Epithelial cell of esophagus (primary cell): ENCODE measurements around the gene OR2AK2.

ENCODE experiments used
- DNase-seq: peaks from one replicate; pipeline ENCODE4 v3.0.0; 2010; ENCODE audit warnings: low read depth
- H3K4me3 ChIP-seq: 2 replicates; pipeline ENCODE4 v1.5.1; 2011; ENCODE audit warnings: mild to moderate bottlenecking, low read length, control low read depth
- TF ChIP-seq, protein P1 (sequence below): IDR thresholded peaks from 2 replicates; pipeline ENCODE4 v1.5.1; 2011; ENCODE audit warnings: low read depth, mild to moderate bottlenecking, low read length, control low read depth, inconsistent platforms; ENCODE audit not compliant: insufficient read depth; ENCODE audit errors: missing control alignments

OR2AK2 gene

DNA sequence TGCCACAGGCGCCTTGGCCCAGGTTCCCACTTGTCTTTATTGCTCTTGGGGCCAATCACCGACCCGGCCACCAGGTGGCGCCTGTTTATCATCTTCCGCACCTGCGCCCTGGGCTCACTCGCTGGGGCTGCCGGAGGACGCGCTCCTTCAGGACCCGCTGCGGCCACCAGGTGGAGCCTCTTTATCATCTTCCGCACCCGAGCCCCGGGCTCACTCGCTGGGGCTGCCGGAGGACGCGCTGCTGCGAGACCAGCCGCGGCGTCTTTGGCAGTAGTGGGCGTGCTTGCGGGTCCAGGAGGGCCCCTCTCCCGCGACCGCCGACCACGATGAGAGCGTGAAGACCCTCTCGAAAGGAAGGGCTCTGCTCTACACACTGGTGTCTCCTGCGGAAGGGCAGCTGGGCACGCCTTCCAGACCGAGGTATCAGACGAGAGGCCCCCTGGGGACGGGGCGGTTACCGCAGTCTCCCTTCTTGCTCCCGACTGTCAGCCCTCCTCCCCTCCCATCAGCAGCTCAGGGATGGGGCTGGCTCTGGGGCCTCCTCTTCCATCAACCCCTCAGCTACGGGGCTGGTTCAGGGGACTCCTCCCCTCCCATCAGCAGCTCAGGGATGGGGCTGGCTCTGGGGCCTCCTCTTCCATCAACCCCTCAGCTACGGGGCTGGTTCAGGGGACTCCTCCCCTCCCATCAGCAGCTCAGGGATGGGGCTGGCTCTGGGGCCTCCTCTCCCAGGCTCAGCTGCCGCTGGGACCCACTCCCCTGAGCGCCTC lies 27.9 kb upstream of the OR2AK2 start:
- peak overlapping the region; percentile 10 for H3K4me3 ChIP-seq
- TF ChIP-seq, protein P1, sequence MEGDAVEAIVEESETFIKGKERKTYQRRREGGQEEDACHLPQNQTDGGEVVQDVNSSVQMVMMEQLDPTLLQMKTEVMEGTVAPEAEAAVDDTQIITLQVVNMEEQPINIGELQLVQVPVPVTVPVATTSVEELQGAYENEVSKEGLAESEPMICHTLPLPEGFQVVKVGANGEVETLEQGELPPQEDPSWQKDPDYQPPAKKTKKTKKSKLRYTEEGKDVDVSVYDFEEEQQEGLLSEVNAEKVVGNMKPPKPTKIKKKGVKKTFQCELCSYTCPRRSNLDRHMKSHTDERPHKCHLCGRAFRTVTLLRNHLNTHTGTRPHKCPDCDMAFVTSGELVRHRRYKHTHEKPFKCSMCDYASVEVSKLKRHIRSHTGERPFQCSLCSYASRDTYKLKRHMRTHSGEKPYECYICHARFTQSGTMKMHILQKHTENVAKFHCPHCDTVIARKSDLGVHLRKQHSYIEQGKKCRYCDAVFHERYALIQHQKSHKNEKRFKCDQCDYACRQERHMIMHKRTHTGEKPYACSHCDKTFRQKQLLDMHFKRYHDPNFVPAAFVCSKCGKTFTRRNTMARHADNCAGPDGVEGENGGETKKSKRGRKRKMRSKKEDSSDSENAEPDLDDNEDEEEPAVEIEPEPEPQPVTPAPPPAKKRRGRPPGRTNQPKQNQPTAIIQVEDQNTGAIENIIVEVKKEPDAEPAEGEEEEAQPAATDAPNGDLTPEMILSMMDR, result peak; percentile 39
- peak; percentile 52 for DNase-seq

DNA sequence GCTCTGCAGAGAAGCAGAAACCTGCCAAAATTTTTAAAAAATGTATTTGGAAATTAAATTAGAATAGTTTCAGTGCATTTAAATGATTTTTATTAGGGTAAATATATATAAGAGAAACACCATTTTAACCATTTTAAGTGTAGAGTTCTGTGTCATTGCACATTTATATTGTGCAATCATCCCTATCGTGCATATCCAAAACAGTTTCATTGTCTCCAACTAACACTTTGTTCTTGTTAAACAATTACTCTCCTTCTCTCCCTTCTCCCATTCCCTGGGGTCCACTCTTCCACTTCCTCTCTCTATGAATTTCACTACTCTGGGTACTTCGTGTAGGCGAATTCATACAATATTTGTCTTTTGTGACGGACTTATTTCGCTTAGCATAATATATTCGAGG lies 22.4 kb upstream of the OR2AK2 start:
- no peak for DNase-seq
- no peak overlapping the region for H3K4me3 ChIP-seq
- TF ChIP-seq, protein P1, result no peak

DNA sequence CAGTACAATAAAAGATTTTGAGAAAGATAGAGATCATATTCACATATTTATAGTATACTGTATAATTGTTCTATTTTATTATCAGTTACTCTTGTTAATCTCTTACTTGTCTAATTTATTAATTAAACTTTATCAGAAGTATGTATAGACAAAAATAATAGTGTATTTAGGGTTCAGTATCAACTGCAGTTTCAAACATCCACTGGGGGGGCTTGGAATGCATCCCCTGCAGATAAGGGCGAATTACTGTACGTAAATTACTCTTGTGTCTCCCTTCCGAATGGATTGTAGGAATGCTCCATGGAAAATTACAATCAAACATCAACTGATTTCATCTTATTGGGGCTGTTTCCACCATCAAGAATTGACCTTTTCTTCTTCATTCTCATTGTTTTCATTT lies 16.5 kb upstream of the OR2AK2 start, which contains the start of gene OR2L8:
OR2L8 (plus strand) TSS at position 301 of the 400 bp plus-strand sequence; CDS start at position 301, 0 bp downstream.
- no peak for DNase-seq
- TF ChIP-seq, protein P1, result no peak
- H3K4me3 ChIP-seq, result no peak within 1 kb of the TSS

DNA sequence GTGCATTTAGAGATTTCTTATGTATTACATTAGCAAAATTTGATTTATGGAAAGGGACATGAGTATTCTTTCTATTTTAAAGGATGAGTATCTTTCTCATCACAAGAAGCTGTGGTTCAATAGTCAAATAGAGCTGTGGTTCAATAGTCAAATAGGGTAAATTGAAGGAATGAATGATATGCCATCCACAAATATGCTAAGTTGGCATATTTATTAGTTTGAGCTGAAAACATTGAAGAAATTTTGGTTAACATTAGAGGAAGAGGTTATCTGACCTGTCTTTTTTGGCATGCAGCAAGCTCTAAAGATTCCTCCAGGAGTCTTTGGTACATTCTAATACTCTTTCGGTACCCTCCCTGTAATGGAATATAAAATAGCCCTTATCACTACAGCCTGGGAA lies 11.6 kb upstream of the OR2AK2 start:
- H3K4me3 ChIP-seq, result no peak overlapping the region
- no peak for DNase-seq
- TF ChIP-seq, protein P1, result no peak

DNA sequence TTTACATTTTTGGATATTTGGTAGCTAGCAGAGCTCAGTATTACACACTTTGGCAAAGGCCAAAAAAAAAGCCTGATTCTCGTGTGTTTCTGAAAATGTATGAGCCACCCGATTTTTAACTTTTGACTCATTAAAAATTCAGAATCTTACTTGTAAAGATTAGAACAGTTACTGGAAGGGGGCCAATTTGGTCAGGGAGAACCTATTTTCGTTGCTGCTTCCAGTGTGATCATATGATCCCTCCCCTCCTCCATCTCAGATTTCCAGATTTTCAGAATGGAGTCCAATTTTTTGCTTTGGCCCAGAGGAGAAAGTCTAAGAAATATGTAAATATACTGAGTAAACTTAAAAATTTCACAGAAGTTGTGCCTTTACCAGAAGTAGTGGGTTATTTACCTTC lies 3.2 kb upstream of the OR2AK2 start:
- H3K4me3 ChIP-seq, result no peak overlapping the region
- TF ChIP-seq, protein P1, result no peak
- no peak for DNase-seq

DNA sequence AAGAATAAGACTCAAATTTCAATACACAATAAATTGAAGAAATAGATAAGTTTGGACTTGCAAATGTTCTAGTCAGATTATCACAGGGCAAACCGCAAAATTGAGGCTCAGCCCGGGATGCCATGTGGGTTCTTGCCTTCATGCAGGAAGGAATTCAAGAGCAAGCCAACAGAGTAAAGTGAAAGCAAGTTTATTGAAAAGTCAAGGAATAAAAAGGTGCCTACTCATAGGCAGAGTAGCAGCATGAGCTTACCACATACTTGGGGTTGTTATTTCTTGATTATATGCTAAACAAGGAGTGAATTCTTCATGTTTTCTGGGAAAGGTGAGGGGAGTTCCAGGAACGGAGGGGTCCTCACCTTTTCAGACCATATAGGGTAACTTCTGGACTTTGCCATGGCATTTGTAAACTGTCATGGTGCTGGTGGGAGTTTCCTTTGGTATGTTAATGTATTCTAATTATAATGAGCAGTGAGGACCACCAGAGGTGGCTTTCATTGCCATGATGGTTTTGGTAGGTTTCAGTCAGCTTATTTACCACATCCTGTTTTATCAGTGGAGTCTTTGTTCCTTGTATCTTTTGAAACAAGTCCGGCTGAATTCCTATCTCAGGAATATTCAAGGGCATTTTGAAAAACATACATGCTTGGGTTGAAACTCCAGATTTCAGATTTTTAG lies 2.0 kb upstream of the OR2AK2 start:
- DNase-seq, result no peak
- TF ChIP-seq, protein P1, result no peak
- no peak overlapping the region for H3K4me3 ChIP-seq
